Suprapubic skin (tissue), 4 donors: Measurements from ENCODE around the gene IRX4.

Experiments used
- EP300 ChIP-seq: sonication (generic); formaldehyde crosslinking; IDR thresholded peaks from one replicate; pipeline ENCODE4 v1.6.1; 2017; ENCODE audit warnings: antibody characterized with exemption
- POLR2AphosphoS5 ChIP-seq, 3 donors: sonication (generic); formaldehyde crosslinking; IDR thresholded peaks; one replicate each; pipeline ENCODE4 v1.6.1; 2017; ENCODE audit warnings: antibody characterized with exemption in 3 of 3
- TF ChIP-seq, protein P1 (sequence below), 2 donors: fragments of 200-600 bp in 1 of 2; fragments of 450-650 bp in 1 of 2; sonication (generic) in 1 of 2; IDR thresholded peaks; one replicate each; pipeline ENCODE4 v1.5.1; 2016 to 2019; ENCODE audit warnings: antibody characterized with exemption in 2 of 2, mild to moderate bottlenecking in 1 of 2, moderate library complexity in 1 of 2

DNA sequence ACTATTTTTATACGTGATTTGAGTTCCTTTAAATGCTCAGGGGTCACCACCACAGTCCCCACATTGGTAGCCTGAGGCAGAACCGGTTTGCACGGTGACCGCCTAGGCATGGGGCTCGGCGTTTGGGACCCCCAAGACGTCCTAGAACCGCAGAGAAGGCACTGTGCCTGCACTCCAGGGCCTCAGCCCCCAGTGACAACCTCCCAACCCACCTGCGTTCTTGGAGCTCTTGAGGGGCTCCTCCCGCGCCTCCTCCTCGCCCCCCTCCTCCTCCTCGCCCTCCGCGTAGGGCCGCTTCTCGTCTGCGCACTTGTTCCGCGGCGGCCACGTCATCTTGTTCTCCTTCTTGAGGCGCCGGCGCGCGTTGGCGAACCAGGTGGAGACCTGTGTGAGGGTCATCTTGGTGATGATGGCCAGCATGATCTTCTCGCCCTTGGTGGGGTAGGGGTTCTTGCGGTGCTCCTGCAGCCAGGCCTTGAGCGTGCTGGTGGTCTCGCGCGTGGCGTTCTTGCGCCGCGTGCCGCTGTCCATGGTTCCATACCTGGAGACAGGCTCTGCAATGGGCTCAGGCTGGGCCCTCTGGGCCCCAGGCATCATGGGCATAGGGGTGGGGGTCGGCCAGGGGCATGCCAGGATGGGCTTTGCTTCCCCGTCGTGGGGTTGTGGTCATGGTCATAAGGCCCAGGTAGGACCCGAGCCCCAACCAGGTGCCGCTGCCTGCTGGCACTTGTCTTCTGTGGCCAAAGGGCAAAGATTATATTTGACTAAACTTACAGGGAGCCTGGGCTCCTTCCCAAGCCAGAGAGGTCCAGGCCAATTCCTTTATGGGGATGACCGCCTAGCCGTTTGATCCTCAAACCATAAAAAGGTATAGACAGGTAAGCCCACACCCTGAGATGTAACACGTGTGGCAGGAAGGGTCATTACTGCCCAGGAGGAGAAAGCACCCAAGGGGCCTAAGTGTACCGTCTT, 3.1 kb downstream of the IRX4 start:
- TF ChIP-seq, protein P1, sequence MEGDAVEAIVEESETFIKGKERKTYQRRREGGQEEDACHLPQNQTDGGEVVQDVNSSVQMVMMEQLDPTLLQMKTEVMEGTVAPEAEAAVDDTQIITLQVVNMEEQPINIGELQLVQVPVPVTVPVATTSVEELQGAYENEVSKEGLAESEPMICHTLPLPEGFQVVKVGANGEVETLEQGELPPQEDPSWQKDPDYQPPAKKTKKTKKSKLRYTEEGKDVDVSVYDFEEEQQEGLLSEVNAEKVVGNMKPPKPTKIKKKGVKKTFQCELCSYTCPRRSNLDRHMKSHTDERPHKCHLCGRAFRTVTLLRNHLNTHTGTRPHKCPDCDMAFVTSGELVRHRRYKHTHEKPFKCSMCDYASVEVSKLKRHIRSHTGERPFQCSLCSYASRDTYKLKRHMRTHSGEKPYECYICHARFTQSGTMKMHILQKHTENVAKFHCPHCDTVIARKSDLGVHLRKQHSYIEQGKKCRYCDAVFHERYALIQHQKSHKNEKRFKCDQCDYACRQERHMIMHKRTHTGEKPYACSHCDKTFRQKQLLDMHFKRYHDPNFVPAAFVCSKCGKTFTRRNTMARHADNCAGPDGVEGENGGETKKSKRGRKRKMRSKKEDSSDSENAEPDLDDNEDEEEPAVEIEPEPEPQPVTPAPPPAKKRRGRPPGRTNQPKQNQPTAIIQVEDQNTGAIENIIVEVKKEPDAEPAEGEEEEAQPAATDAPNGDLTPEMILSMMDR (IDR thresholded peaks at IDR 0.05) = no peak
- TF ChIP-seq POLR2AphosphoS5 (IDR thresholded peaks at IDR 0.05) = no peak
- no peak for TF ChIP-seq EP300
